ENCODE results near the gene DMAC2.

GRCh38 chr19:41398598-41398997 is 41.1 kb downstream of the DMAC2 start:
- no peak for TF ChIP-seq CTCF (IDR thresholded peaks at IDR 0.05)
- no peak for TF ChIP-seq POLR2A (IDR thresholded peaks at IDR 0.05)

Data from testis (tissue), 2 donors.